Measurements from ENCODE around the gene VAPA.

The VAPA gene

DNA sequence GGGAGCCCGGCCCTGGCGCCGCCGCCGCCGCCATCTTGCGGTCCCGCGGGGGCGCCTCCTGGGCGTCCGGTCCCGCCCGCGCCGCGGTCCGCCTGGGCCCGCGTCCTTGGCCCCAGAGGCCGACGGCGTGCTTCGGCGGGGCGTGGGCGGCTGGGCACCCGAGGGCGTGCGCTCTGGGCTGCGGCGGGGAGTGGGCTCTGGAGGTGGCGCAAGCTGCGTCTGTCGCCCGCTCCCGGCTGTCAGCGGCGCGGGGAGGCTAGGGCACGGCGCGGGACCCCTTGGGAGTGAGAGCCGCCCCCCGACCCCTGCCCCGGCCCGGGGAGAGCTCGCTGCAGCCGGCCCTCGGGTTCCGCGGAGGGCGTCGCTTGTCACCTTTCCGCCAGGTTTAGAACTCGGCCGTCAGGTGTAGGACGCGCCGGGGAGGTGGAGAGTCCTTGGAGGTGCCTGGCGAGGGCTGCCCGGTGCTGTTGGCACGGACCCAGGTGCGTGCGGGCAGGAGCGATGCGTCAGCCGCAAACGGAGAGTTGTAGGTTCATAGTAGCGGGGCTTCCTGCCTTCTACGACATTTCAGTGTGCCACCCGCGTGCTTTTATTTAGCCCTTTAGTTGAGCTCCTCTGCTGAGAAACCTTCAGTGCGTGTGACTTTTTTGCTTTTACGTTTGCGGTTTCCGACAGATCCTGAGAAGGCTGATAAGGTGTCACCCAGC lies 921 bp downstream of the VAPA start:
- peaks cover 13% of the 10 kb centered on the region for H3K36me3 Mint-ChIP-seq (ENCODE audit: low read depth)
- H3K27ac Mint-ChIP-seq: peak overlapping the region; percentile 95
- peak overlapping the region; percentile 91 for H3K4me3 Mint-ChIP-seq
- DNase-seq: peak; percentile 85
- no peaks in the 10 kb centered on the region for H3K9me3 Mint-ChIP-seq
- no peaks in the 10 kb centered on the region for H3K27me3 Mint-ChIP-seq
- peaks cover 28% of the 10 kb centered on the region for H3K4me1 Mint-ChIP-seq (ENCODE audit: low read depth)

DNA sequence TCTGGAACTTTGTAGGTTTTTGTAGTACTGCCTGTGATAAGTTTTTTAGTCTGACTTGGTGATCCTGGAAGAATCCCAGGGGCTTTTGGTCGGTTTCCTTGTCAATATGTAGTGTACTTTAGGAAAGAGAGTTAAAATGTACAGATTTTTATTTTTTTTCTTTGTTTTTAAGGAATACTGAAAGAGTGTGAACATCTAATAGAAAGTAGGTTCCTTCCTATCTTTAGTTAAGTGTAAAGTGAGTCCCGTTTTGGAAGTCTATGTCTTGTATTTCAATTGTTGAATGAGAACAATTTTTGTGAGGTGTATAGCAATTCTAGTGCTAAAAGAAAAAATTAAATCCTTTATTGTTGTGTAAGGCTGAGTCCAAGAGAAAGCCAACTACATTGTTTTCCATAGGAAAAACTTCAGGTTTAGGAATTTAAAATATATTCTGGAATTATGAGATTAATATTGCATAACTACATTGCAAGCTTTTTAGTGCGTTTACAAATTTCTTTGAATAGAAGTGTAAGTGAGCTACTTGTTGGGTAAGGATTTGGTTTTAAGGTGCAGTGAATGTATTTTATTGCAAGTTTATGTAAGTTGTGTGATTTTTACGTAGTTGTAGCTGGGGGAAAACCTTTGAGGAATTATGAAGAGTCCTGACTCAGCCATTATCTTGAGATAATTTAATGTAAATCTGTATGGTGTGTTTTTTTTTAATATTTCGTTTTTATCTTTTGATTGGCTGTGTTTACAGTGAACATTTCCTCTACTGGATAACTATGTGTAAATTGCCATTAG lies 1.7 kb downstream of the VAPA start:
- Mint-ChIP-seq H3K4me1 (ENCODE audit: low read depth) (peaks cover 28% of the 10 kb centered on the region), H3K4me3 (peak overlapping the region; percentile 91), H3K27me3 (no peaks in the 10 kb centered on the region), H3K36me3 (ENCODE audit: low read depth) (peaks cover 13% of the 10 kb centered on the region), H3K27ac (peak overlapping the region; percentile 95), H3K9me3 (no peaks in the 10 kb centered on the region)
- no peak for DNase-seq

DNA sequence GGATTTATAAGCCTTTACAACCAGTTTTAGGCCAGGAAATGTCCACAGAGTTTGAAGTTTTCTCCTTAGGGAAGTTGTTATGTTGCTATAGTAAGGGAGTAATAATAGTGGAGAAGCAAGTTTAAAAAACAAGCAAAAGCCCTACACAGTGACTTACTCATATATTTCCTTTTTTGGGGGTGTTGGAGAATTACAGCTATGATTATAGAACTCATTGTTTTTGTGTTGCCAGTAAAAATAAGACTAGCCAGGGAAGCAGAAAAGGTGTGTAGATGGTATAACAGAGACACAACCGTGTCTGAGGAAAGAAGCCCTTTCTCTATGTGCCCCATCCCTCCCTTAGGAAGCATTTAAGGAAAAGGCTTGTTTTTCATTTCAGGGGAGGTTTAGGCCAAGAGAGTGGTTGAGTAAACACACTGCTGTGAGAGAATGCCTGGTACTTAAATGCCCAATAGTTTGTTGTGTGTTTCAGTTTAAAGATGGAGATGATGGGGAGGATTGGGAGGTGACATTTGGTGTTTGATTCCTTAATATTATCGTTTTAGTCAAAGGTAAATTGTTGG lies 2.3 kb downstream of the VAPA start:
- H3K27me3 Mint-ChIP-seq: no peaks in the 10 kb centered on the region
- H3K4me3 Mint-ChIP-seq: peak overlapping the region; percentile 91
- peak overlapping the region; percentile 95 for H3K27ac Mint-ChIP-seq
- H3K4me1 Mint-ChIP-seq (ENCODE audit: low read depth): peaks cover 28% of the 10 kb centered on the region
- peaks cover 13% of the 10 kb centered on the region for H3K36me3 Mint-ChIP-seq (ENCODE audit: low read depth)
- no peak for DNase-seq
- H3K9me3 Mint-ChIP-seq: no peaks in the 10 kb centered on the region

DNA sequence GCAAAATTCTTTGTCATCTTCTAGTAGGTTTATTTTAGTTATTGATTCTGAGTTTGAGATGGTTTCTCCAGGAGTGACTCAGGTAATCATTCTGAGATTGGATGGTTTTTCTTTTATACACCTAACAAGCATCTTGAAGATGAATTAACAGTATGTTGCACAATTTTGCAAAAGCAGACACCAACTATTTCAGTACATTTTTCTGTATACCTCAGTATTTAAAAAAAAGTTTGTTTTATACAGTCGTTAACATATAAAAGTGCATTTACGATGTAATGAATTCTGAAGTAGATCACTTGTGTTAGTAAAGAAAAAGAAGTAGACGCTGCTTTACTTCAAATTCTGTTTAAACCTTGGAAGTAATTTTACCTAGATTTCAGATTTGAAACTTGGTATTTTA lies 3.0 kb downstream of the VAPA start:
- Mint-ChIP-seq H3K27ac (peak overlapping the region; percentile 95), H3K36me3 (ENCODE audit: low read depth) (peaks cover 15% of the 10 kb centered on the region), H3K9me3 (no peaks in the 10 kb centered on the region), H3K4me3 (peak overlapping the region; percentile 91), H3K27me3 (no peaks in the 10 kb centered on the region), H3K4me1 (ENCODE audit: low read depth) (peaks cover 28% of the 10 kb centered on the region)
- DNase-seq: no peak

DNA sequence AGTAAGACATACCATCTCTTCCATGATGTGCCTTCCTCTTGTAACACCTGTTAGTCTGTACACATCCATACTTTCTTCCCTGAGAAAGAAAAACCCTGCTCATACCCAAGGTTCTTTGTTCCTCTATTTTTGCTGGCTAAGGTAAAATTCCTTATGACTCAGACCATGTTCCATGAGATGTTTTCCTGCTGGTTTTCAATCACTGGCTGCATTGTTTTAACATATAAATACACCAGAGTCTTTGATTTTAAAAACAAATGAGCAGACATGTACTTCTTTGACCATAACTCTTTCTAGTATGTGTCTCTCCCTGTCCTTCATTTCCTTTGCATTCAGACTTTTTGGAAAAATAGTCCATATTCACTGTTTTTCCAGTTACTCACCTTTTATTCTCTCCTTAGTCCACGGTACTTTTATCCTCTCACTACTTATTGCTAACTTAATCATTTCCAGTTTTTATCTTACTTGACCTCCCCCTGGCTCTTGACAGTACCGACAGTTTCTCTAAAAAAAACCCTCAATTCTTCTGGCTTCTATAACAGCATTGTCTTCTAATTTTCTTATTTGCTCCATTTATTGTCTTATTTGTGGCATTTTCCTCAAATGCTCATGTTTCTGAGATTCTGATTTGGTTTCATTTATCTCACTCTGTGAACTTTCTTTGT lies 4.3 kb downstream of the VAPA start:
- DNase-seq: no peak
- Mint-ChIP-seq H3K27ac (no peak overlapping the region), H3K4me3 (no peak overlapping the region), H3K36me3 (ENCODE audit: low read depth) (peaks cover 16% of the 10 kb centered on the region), H3K9me3 (no peaks in the 10 kb centered on the region), H3K27me3 (no peaks in the 10 kb centered on the region), H3K4me1 (ENCODE audit: low read depth) (peaks cover 32% of the 10 kb centered on the region)

DNA sequence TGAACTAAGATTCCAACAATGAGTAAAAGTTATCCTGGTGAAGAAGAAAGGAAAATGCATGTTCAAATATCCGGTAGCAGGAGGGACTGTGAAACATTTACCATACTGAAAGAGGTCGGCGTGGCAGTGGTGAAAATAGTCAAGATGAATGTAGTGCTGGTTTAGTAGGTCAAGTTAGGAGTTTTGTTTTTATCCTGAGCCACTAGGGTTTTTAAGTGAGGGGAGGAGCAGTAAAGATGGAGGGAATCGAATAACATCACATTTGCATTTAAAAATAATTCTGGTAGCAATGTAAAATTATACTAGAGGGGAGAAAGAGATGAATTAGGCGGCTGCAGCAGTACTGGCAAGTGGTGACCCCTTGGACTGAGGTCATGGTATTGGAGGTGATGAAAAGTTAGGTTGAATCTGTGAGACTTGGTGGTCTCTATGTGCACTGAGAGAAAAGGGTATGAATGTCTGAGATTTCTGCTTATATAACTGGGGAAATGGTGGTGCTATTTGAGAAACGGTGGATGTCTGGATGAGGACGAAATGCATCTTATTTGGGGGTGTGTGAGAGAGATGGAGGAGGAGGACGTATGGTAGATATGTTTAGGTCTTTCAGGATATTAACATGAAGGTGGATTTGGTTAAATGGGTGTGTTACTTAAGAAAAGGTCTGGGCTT lies 5.9 kb downstream of the VAPA start:
- Mint-ChIP-seq H3K27ac (no peak overlapping the region), H3K4me3 (no peak overlapping the region), H3K36me3 (ENCODE audit: low read depth) (peaks cover 23% of the 10 kb centered on the region), H3K4me1 (ENCODE audit: low read depth) (peaks cover 43% of the 10 kb centered on the region), H3K27me3 (no peaks in the 10 kb centered on the region), H3K9me3 (no peaks in the 10 kb centered on the region)
- no peak for DNase-seq

DNA sequence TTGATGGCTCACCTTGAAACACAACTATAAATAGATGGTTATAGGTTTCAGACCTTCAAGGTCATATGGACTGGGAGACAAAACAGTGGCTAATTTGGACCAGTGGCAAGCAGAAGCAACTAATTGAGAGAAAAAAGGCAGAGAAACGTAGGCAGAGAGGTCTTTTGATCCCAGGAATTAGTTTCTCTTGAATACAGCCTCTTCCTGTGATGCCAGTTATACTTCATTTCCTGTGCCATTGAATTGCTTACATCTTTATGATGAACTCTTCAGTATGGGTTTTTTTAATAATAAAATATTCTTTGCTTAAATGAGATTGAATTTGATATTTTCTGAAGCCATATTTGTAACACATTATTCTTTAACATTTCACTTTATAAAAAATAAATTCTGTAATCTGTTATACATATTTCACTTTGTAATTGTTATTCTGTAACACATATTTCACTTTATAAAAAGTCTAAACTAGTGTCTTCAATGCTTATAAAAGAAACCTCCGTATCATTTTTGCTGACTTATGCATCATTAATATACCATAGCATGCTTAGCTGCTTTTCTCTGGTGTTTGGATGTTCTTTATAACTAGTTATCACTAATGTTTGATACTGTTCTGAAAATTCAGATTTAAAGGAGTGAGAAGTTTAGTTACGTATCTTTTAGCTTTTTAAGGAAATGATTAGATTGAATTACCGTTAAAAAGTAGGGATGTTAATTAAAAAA lies 8.9 kb downstream of the VAPA start:
- Mint-ChIP-seq H3K27me3 (no peaks in the 10 kb centered on the region), H3K36me3 (ENCODE audit: low read depth) (peaks cover 10% of the 10 kb centered on the region), H3K9me3 (no peaks in the 10 kb centered on the region), H3K4me3 (no peak overlapping the region), H3K27ac (peak overlapping the region; percentile 70), H3K4me1 (ENCODE audit: low read depth) (peaks cover 53% of the 10 kb centered on the region)
- DNase-seq: no peak

DNA sequence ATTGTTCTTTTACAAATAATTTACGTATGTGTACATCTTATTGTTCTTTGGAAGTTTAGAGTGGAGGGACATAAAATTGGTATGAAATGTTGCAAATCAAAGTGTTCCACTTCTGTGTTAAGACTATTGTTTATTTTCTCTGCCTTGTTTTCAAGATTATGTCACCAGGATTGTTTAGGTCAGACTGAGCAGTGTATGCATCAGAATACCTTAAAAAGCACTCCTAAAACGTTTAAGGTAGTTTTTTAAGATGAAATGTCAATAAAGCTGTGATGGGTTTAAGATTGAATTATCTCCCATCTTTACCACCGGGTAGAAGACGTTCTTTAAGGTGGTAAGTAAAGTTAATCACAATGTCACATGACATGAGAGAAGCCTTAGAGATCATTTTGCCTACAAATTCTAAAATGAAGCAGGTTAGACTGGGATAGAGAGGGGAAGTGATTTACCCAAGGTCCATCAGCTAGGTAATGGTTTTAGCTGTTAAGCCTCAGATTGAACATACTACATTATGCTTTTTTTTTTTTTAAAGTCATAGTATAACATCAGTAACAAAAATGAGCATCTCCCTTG lies 10.6 kb downstream of the VAPA start:
- no peaks in the 10 kb centered on the region for H3K27me3 Mint-ChIP-seq
- peak overlapping the region; percentile 66 for H3K27ac Mint-ChIP-seq
- H3K9me3 Mint-ChIP-seq: no peaks in the 10 kb centered on the region
- H3K4me3 Mint-ChIP-seq: no peak overlapping the region
- H3K36me3 Mint-ChIP-seq (ENCODE audit: low read depth): peaks cover 12% of the 10 kb centered on the region
- DNase-seq: no peak
- H3K4me1 Mint-ChIP-seq (ENCODE audit: low read depth): peaks cover 68% of the 10 kb centered on the region

DNA sequence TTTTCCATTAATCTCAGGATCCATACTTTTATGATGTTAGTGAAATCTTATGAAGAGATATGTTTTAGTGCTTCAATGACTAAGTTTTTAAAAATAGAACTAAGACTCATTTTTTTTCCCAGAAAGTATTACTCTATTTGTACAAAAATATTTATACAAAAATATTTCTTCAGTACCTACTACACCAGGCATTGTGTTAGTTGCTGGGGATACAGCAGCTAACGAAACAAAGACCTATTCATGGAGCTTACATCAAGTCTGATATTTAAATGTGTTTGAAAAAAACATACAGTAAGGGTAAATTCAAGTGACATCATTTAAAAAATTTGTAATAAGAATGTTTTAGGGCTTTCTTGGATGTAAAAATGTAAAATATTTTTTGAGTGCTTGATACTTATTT lies 11.6 kb downstream of the VAPA start:
- DNase-seq: no peak
- H3K4me3 Mint-ChIP-seq: no peak overlapping the region
- H3K27ac Mint-ChIP-seq: no peak overlapping the region
- peaks cover 12% of the 10 kb centered on the region for H3K36me3 Mint-ChIP-seq (ENCODE audit: low read depth)
- no peaks in the 10 kb centered on the region for H3K27me3 Mint-ChIP-seq
- H3K9me3 Mint-ChIP-seq: no peaks in the 10 kb centered on the region
- H3K4me1 Mint-ChIP-seq (ENCODE audit: low read depth): peaks cover 72% of the 10 kb centered on the region

DNA sequence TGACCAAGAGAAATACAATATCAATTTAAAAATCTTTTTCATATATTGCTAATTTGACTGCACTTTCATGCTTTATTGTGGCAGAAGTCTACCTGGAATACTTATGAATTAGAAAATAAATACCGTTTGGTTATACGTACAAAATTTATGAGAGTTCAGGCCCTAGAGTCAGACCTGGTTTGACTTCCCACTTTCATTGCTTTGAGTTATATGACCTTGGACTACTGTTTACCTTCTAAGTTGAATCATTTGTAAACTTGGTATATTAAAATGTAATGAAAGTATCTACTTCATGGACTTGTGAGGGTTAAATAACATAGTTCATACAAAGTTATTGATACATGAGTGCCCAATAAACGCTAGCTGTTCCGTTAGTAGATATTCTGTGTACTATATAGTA lies 12.0 kb downstream of the VAPA start:
- no peaks in the 10 kb centered on the region for H3K9me3 Mint-ChIP-seq
- H3K27me3 Mint-ChIP-seq: no peaks in the 10 kb centered on the region
- peaks cover 73% of the 10 kb centered on the region for H3K4me1 Mint-ChIP-seq (ENCODE audit: low read depth)
- H3K36me3 Mint-ChIP-seq (ENCODE audit: low read depth): peaks cover 12% of the 10 kb centered on the region
- H3K27ac Mint-ChIP-seq: no peak overlapping the region
- no peak for DNase-seq
- no peak overlapping the region for H3K4me3 Mint-ChIP-seq

DNA sequence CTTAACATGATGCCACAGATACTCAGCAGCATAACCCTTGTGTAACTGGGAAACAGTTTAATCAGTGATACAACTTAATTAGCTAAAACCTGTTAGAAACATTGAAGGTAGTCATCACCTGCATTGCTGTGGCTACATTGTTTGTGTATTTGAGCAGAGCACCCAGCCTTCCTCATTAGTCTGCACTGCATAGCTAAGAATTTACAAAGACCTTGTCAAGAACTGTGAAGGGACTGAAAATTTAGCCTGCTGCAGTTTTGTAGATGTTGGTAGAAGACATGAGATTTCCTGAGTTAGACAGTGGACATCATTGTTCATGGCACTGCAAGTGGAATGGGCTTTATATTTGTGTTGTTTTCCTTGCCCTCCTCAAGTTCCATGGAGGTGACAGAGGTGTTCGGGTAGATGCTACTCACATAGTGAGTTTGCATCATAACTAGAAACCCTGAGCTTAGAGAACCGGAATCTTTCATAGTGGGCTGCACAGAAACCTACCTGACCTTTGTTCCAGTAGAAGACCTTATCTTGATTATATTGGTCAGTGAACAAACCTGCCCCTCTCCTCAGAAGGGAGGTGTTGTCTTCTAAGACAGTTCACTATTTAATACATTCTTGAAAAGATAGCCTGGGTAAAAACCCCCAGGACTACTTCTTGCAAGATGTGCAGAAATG lies 12.5 kb downstream of the VAPA start:
- H3K4me3 Mint-ChIP-seq: no peak overlapping the region
- peaks cover 78% of the 10 kb centered on the region for H3K4me1 Mint-ChIP-seq (ENCODE audit: low read depth)
- H3K9me3 Mint-ChIP-seq: no peaks in the 10 kb centered on the region
- peaks cover 16% of the 10 kb centered on the region for H3K36me3 Mint-ChIP-seq (ENCODE audit: low read depth)
- peak overlapping the region; percentile 53 for H3K27ac Mint-ChIP-seq
- no peaks in the 10 kb centered on the region for H3K27me3 Mint-ChIP-seq
- DNase-seq: no peak

DNA sequence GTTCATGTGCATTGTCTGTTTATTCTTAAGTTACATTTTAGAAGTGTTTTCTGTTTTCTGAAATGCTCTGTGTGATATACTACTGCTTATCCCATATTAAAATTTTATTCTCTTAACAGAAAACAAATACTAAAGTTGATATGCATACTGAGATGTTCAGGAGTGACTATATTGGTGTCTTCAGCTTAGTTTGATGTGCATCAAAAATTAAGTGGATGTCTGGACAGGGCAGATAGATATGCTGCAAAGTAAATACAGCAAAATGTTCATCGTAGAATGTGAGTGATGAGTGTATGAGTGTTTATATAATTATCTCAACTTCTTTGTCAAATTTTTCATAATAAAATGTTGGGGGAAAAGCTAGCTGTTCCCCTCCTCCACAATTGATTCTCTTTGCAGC lies 13.2 kb downstream of the VAPA start:
- H3K36me3 Mint-ChIP-seq (ENCODE audit: low read depth): peaks cover 19% of the 10 kb centered on the region
- H3K4me1 Mint-ChIP-seq (ENCODE audit: low read depth): peaks cover 79% of the 10 kb centered on the region
- no peaks in the 10 kb centered on the region for H3K27me3 Mint-ChIP-seq
- H3K9me3 Mint-ChIP-seq: no peaks in the 10 kb centered on the region
- no peak for DNase-seq
- H3K4me3 Mint-ChIP-seq: no peak overlapping the region
- H3K27ac Mint-ChIP-seq: no peak overlapping the region

DNA sequence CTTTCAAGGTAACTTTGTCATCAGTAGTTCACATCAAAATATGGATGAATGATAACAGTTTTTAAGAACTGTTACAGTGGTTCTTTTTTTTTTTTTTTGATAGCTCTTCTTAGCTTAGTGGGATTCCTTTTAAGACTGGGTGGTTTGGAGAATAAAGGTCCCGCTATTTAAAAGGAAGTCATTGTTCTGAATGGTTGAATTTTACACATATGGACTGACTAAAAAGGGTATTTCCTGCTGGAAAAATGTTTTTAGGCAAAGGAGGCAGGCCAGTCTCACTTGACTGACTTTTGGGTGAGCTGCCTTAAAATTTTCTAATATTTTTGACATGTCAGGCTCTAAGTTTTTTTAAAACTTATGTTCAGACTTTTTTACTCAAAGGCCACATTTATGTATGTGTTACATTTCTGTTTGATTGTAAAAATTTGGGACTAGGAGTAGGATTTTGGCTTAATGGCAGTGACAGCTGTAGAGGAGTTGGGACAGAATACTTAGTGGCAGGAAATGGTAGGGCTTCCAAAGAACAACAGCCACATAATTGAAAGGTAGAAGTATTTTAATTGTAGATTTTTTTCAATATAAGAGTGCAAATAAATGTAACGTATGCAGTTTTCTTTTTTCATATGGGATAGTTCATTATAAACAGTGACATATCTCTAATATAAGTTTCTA lies 13.7 kb downstream of the VAPA start:
- H3K4me3 Mint-ChIP-seq: no peak overlapping the region
- H3K27ac Mint-ChIP-seq: peak overlapping the region; percentile 32
- peaks cover 25% of the 10 kb centered on the region for H3K36me3 Mint-ChIP-seq (ENCODE audit: low read depth)
- no peak for DNase-seq
- peaks cover 78% of the 10 kb centered on the region for H3K4me1 Mint-ChIP-seq (ENCODE audit: low read depth)
- no peaks in the 10 kb centered on the region for H3K9me3 Mint-ChIP-seq
- H3K27me3 Mint-ChIP-seq: no peaks in the 10 kb centered on the region

Data from activated T-cell treated with anti-CD3 and anti-CD28 coated beads, Interleukin-2, amount 50 U/mL, for 24 hours (primary cell).